Neural progenitor cell (in vitro differentiated cells): ENCODE data around the gene SMAD7. TPM values are rescaled to one million over a fixed set of nuclear protein-coding genes. Genes with fewer than 3 reads are reported as not detected.

ENCODE experiments used
- DNase-seq: peaks from one replicate; pipeline ENCODE4 v3.0.0-alpha.2; 2016; ENCODE audit warnings: low spot score
- H2AFZ ChIP-seq: fragments of 200-600 bp; sonication (generic); replicated peaks from 2 replicates; pipeline ENCODE4 v1.6.1; 2016; ENCODE audit warnings: antibody characterized with exemption
- H3F3A ChIP-seq: fragments of 200-600 bp; sonication (generic); 2 replicates; pipeline ENCODE4 v1.6.1; 2016; ENCODE audit warnings: antibody characterized with exemption, low read depth
- H3K27ac ChIP-seq: fragments of 200-600 bp; sonication (generic); 2 replicates; pipeline ENCODE4 v1.5.1; 2016; ENCODE audit warnings: mild to moderate bottlenecking
- H3K27me3 ChIP-seq: fragments of 200-600 bp; sonication (generic); 2 replicates; pipeline ENCODE4 v1.6.1; 2016; ENCODE audit warnings: mild to moderate bottlenecking, moderate library complexity
- H3K36me3 ChIP-seq: fragments of 200-600 bp; sonication (generic); 2 replicates; pipeline ENCODE4 v1.5.1; 2016
- H3K4me1 ChIP-seq: fragments of 200-600 bp; sonication (generic); 2 replicates; pipeline ENCODE4 v1.6.1; 2016; ENCODE audit warnings: mixed run types
- H3K4me2 ChIP-seq: fragments of 200-600 bp; sonication (generic); 2 replicates; pipeline ENCODE4 v1.6.1; 2016
- H3K4me3 ChIP-seq: fragments of 200-600 bp; sonication (generic); 2 replicates; pipeline ENCODE4 v1.5.1; 2016
- H3K79me2 ChIP-seq: fragments of 200-600 bp; sonication (generic); 2 replicates; pipeline ENCODE4 v1.6.1; 2016; ENCODE audit warnings: low read depth
- H3K9ac ChIP-seq: fragments of 200-600 bp; sonication (generic); 2 replicates; pipeline ENCODE4 v1.6.1; 2016
- H3K9me3 ChIP-seq: fragments of 200-600 bp; sonication (generic); 2 replicates; pipeline ENCODE4 v1.5.1; 2016; ENCODE audit warnings: low read depth
- H4K20me1 ChIP-seq: fragments of 200-600 bp; sonication (generic); 2 replicates; pipeline ENCODE4 v1.6.1; 2016; ENCODE audit warnings: low read depth
- H3K27ac Mint-ChIP-seq: 3 replicates; pipeline ENCODE4 v1.8.0; 2021; ENCODE audit warnings: mixed read lengths
- H3K27me3 Mint-ChIP-seq: 2 replicates; pipeline ENCODE4 v1.8.0; 2022; ENCODE audit warnings: low read depth, mild to moderate bottlenecking, inconsistent platforms, moderate library complexity, mixed read lengths; ENCODE audit not compliant: insufficient read depth
- H3K36me3 Mint-ChIP-seq: 3 replicates; pipeline ENCODE4 v1.8.0; 2021; ENCODE audit warnings: mixed read lengths
- H3K4me1 Mint-ChIP-seq: 3 replicates; pipeline ENCODE4 v1.8.0; 2021; ENCODE audit warnings: mixed read lengths
- H3K4me3 Mint-ChIP-seq: 3 replicates; pipeline ENCODE4 v1.8.0; 2021; ENCODE audit warnings: mild to moderate bottlenecking, moderate library complexity, mixed read lengths
- H3K9me3 Mint-ChIP-seq: 3 replicates; pipeline ENCODE4 v1.8.0; 2020; ENCODE audit warnings: mixed read lengths
- CTCF ChIP-seq: fragments of 200-600 bp; sonication (generic); IDR thresholded peaks from 2 replicates; pipeline ENCODE4 v1.5.1; 2017; ENCODE audit warnings: antibody characterized with exemption, mild to moderate bottlenecking
- EZH2 ChIP-seq: fragments of 200-600 bp; sonication (generic); IDR thresholded peaks from 2 replicates; pipeline ENCODE4 v1.6.1; 2017; ENCODE audit warnings: antibody characterized with exemption, mild to moderate bottlenecking, moderate library complexity
- EZH2phosphoT487 ChIP-seq: fragments of 200-600 bp; sonication (generic); IDR thresholded peaks from 2 replicates; pipeline ENCODE4 v1.6.1; 2017; ENCODE audit warnings: antibody characterized with exemption
- total RNA-seq: library from RNA; depleted of rRNA; stranded (reverse); fragments of >200 nt; gene quantifications from 2 replicates; pipeline ENCODE4 v1.2.3, GENCODE V29; 2015; ENCODE audit warnings: low replicate concordance

The SMAD7 gene
- total RNA-seq, 1 donor from 2014 or later, result 1.1 TPM

GRCh38 chr18:48878471-48878870 lies 72.3 kb downstream of the SMAD7 start:
- no peaks in the 10 kb centered on the region for H3K4me1 ChIP-seq
- no peaks in the 10 kb centered on the region for H3F3A ChIP-seq
- H2AFZ ChIP-seq, result no peak overlapping the region
- DNase-seq, result no peak
- no peak for TF ChIP-seq EZH2phosphoT487
- no peak for TF ChIP-seq CTCF
- no peak for TF ChIP-seq EZH2
- no peaks in the 10 kb centered on the region for H3K27me3 ChIP-seq
- H3K27me3 Mint-ChIP-seq, result peaks cover 9% of the 10 kb centered on the region
- H3K4me1 Mint-ChIP-seq, result peaks cover 25% of the 10 kb centered on the region
- H3K27ac Mint-ChIP-seq, result peak overlapping the region; percentile 4
- H3K4me3 ChIP-seq, result no peak overlapping the region
- H3K4me3 Mint-ChIP-seq, result no peak overlapping the region
- H4K20me1 ChIP-seq, result no peaks in the 10 kb centered on the region
- no peaks in the 10 kb centered on the region for H3K36me3 ChIP-seq
- no peaks in the 10 kb centered on the region for H3K9me3 ChIP-seq
- no peak overlapping the region for H3K4me2 ChIP-seq
- no peak overlapping the region for H3K9ac ChIP-seq
- peaks cover 10% of the 10 kb centered on the region for H3K9me3 Mint-ChIP-seq
- H3K36me3 Mint-ChIP-seq, result no peaks in the 10 kb centered on the region
- H3K27ac ChIP-seq, result no peak overlapping the region
- H3K79me2 ChIP-seq, result no peaks in the 10 kb centered on the region

GRCh38 chr18:48877941-48878340 lies 72.8 kb downstream of the SMAD7 start:
- Histone ChIP-seq H3K4me1 (no peaks in the 10 kb centered on the region), H3K36me3 (no peaks in the 10 kb centered on the region), H3F3A (no peaks in the 10 kb centered on the region), H3K9me3 (no peaks in the 10 kb centered on the region), H3K27me3 (no peaks in the 10 kb centered on the region), H3K4me2 (no peak overlapping the region), H4K20me1 (no peaks in the 10 kb centered on the region), H3K79me2 (no peaks in the 10 kb centered on the region), H3K4me3 (no peak overlapping the region), H3K27ac (no peak overlapping the region), H2AFZ (no peak overlapping the region), H3K9ac (no peak overlapping the region)
- TF ChIP-seq EZH2 (no peak), CTCF (no peak), EZH2phosphoT487 (no peak)
- Mint-ChIP-seq H3K4me1 (peaks cover 30% of the 10 kb centered on the region), H3K36me3 (no peaks in the 10 kb centered on the region), H3K4me3 (no peak overlapping the region), H3K9me3 (peaks cover 10% of the 10 kb centered on the region), H3K27me3 (peaks cover 9% of the 10 kb centered on the region), H3K27ac (no peak overlapping the region)
- DNase-seq, result no peak

DNA sequence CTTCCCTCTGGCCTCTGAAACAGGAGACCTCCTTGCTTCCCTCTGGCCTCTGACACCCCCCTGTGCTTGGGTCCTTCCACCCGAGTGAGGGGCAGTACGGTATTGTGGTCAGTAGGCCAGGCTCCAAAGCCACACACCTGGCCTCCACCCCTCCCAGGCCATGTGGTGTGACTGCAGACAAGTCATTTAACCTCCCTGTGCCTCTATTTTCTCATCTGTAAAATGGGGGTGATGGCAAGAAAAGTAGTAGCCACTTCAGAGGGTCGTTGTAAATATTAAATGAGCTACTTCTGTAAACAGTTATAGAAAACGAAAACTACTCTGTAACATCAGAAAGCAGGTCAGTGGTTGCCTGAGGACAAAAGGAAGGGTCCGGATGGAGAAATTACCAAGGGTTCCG lies 74.2 kb downstream of the SMAD7 start:
- Histone ChIP-seq H3K4me2 (no peak overlapping the region), H3K27me3 (no peaks in the 10 kb centered on the region), H3K9me3 (no peaks in the 10 kb centered on the region), H3K79me2 (no peaks in the 10 kb centered on the region), H3F3A (no peaks in the 10 kb centered on the region), H3K27ac (no peak overlapping the region), H4K20me1 (no peaks in the 10 kb centered on the region), H3K9ac (no peak overlapping the region), H3K36me3 (no peaks in the 10 kb centered on the region), H3K4me1 (no peaks in the 10 kb centered on the region), H3K4me3 (no peak overlapping the region), H2AFZ (no peak overlapping the region)
- H3K36me3 Mint-ChIP-seq, result no peaks in the 10 kb centered on the region
- H3K4me3 Mint-ChIP-seq, result no peak overlapping the region
- DNase-seq, result no peak
- H3K27me3 Mint-ChIP-seq, result peaks cover 9% of the 10 kb centered on the region
- TF ChIP-seq CTCF (no peak), EZH2 (no peak), EZH2phosphoT487 (no peak)
- H3K27ac Mint-ChIP-seq, result peak overlapping the region; percentile 17
- peaks cover 10% of the 10 kb centered on the region for H3K9me3 Mint-ChIP-seq
- peaks cover 39% of the 10 kb centered on the region for H3K4me1 Mint-ChIP-seq
